Smooth muscle cell of the brain vasculature (primary cell): Measurements from ENCODE around the gene SDC1.
"Not testable (repeated sequence)": the region's sequence is repeated elsewhere in the genome, so short reads cannot be mapped to it uniquely, and the experiment has no call there.

ENCODE experiments used
- DNase-seq: peaks from one replicate; pipeline ENCODE4 v3.0.0-alpha.2; 2012; ENCODE audit warnings: low read depth, low spot score

SDC1 gene

DNA sequence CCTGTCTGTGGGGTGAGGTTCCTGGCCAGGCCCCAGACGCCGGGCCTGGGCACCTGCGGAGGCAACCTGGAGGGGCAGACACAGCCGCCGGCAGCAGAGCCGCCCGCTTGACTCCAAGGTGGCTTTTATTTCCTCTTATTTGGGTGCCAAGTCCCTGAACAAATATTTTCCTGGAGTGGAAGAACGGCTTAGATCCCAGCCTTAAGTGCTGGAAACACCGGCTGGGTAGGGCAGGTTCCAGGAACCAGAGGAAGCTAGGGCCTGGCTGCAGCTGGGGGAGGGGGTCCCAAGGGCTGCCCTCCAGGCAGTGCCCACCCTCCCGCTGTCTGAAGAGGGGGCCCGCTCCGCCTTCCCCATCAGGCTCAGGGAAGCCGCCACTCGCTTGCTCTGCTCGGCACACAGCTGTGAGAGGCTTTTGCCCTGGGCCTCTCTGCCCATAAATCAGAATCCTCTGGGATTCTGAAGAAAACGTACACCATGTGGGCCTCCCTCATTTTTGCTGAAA is 28.2 kb downstream of the SDC1 start:
- no peak for DNase-seq

DNA sequence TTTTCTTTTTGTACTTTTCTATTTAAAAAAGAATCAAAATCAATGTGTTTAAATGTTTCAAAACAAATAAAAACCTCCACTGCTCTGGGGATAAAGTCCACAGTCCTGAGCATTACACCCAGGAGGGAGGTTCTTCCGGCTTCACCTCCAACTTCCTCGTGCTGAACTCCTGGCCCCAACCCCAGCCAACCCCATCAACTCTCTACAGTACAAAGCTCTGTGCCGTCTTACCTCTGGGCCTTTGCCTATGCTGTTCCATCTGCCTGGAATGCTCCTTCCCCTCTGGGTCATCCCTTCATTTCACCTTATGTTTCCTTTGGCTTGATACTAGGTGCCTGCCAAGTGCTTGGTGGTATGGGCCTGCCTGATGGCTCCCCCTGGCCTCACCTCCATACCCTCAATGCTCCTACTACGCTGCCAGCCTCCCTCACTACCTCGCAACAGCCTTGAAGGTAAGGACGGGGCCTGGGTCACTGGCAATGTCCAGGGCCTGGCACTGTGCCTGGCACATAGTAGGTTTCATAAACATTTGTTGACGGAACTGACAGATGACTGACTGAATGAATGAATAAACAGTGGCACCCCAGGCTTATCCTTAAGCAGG is 28.8 kb downstream of the SDC1 start:
- no peak for DNase-seq

DNA sequence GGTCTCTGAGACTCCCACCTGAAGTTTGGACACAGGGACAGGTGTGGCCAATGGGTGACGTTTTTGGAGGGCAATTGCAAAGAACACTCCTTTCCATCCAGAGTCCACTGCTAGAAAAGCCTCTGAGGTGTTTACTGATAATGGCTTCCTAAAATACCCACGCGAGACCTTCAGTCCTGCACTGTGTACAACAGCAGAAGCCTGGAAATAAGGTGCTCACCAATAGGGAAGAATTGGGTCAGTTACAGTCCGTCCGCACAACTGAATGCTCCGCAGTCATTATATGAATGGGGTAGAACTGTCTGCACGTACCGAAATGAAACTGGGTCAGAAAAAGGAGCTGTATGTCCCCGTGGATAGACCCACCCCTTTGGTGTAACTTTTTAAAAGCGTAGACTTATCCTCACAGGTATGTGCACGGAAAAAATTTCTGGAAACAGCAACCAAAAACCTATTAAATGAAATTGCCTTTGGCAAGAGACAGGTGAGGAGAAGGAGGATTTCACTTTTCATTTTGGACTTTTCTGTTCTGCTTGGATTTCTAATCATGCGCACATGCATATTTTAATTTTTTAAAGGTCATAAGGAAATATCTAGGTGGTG is 29.4 kb downstream of the SDC1 start:
- no peak for DNase-seq

DNA sequence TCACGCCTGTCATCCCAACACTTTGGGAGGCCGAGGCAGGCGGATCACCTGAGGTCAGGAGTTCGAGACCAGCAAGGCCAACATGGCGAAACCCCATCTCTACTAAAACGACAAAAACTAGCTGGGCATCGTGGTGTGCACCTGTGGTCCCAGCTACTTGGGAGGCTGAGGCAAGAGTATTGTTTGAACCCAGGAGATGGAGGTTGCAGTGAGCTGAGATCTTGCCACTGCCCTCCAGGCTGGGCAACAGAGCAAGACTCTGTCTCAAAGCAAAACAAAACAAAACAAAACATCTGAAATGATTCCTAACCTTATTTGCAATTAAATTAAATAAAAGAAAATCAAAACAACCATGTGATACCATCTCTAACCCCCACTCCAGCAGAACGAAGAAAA is 29.9 kb downstream of the SDC1 start:
- not testable (repeated sequence) for DNase-seq

DNA sequence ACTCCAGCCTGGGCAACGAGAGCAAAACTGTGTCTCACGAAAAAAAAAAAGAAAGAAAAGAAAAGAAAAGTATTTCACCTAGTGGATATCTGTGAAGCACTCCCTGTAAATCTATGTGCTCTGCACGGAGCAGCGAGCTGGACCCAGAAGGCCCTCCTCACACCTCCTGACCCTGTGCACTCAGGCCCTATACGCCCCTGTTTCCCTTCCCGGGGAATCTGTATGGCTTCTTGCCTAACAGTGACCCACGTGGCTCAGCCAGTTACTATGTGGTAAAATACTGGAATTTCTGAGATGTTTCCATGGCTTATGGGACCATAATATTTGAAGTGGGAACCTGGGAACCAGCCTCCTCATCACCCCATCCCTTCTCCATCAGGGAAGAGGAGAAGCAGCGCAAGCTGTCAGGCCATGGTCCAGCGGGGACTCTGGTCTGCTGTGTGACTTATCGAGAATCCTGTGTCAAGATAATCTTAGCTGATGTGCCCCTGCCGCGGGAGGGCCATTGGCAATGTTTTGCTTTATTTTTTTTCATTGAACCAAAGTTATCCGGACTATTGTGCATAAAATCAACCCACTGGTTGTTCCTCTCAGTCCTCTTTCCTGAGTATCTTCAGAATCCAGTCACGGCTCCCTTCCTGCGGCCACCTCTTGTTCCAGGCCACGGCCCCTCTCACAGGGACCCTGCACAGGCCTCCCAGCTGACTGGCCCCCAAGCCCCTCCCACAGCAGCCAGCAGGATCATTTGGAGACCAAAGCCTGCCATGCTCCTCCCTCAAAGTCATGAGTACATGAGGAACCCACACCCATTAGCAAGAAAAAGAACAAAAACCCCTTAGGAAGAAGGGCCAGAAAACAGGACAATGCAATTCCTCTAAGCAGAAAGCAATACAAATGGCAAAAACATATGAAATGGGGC is 30.6 kb downstream of the SDC1 start:
- no peak for DNase-seq

DNA sequence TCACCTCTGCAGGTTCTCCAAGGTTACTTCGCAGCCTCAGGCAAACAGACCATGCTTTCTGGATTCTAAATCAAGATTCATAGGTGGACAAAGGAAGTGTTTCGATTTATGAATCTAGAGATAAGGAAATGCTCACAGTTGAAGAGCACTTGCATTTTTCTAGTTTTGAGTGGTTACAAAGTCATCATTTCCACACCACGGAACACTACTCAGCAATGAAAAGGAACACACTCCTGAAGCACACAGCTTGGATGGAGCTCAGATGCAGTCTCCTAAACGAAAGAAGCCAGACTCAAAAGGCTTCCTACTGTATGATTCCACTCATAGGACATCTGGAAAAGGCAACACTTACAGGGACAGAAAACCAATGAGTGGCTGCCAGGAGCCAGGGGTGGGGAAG is 31.7 kb downstream of the SDC1 start:
- DNase-seq, result no peak

DNA sequence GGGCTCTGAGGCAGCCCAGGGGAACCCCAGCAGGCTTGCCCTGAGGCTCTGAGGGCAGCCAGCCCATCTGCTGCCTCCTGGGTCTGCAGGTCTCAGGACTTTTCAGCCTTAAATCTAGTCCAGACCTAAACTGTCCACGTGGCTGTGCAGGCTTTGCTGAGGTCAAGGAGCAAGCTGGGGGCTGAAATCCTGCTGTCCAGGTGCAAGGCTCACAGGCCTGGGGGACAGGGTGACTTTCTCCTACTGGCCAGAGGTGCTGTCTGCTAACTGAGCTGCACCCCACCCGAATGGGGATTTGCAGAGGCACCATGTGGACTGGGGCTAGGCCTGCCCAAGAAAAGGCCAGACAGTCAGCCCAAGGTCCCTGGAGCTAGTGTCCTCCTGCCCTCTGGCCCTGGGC is 32.1 kb downstream of the SDC1 start:
- DNase-seq, result no peak

DNA sequence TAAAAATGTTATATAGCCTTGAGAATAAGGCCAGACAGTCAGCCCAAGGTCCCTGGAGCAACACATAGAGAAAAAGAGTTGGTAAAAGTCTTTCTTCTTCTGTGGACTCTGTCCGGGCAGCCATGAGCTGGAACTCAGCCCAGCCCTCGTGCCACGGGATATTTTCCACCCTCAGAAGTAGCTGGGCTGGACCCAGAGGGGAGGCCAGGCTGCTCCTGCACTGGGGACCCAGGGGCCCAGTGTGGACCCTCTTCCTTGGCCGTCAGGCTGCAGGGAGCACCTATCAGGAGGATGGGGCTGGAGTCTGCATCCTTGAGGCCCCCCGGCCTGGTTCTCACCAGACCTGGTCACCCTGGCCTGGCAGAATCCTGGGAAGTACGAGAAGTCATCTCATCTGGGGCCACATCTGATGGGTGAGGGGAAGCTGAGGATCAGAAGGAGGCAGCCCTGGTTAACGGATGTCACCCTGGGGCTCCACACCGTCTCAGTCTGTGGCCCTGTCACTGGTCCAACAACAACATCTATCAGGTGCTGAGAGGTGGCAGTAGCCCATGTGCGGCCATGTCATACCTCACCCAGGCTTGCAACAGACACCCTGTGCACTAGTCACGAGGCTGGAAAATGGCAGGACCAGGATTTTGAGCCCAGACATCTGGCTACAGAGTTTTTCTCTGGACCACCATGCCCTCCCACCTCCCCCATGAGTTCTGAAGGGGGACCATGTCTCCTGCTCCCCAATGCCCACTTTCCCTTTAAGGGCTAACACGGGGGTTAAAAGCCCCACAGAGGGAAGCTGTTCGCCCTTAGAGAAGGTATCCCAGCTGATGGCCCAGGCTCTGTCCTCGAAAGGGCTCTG is 33.0 kb downstream of the SDC1 start:
- no peak for DNase-seq

DNA sequence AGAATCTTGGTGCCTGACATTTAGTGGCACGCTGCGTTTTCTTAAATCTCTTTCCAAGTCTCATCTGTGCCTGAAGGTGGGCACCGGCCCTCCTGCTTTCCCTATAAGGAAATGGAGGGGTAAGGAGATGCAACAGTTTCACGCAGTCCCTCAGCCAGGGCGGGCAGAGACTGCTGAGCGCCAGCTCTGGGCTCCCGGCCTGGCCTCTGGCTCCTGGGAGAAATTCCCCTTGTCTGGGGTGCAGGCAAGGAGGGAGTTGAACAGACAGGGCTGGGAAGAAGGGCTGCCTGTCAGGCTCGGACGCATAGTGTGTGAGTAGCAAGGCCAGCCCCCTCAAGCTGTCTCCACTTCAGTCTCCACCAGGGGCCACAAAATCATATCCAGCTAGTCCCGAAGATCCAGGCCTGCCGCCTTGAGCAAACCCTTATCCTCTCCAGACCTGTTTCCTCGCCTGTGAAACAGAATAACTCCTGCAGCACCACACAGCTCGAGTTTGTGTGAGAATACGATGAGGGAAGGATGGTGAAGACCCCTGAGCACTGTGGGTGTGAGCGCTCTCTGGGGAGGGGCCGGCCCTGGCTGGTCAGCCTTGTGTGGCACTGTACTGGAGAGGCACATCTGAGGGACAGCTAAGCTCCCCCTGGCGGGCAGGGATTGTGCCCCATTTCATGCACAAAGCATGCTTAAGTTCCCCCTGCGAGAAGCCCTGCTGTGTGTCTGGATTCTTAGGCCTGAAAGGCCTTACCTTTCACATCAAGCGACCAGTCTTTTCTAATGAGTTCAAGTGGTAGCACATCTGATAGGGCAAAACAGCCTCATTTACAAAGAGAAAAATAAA is 33.8 kb downstream of the SDC1 start:
- no peak for DNase-seq

DNA sequence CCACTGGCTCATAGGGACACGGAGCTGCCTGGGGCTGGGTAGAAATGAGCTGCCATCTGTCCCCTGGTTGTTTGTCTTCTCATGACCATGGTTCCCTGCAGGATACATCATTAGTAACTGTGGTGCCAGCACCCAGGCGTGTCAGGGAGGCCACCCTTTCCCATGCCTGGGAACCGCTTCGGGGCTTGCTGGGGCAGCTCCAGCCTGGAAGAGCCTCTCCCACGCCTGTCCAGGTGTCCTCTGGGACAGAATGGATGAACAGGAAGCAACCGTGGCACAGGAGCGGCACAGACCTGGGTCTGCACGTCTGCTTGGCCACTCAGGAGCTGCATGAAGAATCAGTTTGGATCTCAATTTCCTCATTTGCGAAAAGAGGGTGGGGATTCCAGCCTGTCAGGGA is 34.8 kb downstream of the SDC1 start:
- no peak for DNase-seq

DNA sequence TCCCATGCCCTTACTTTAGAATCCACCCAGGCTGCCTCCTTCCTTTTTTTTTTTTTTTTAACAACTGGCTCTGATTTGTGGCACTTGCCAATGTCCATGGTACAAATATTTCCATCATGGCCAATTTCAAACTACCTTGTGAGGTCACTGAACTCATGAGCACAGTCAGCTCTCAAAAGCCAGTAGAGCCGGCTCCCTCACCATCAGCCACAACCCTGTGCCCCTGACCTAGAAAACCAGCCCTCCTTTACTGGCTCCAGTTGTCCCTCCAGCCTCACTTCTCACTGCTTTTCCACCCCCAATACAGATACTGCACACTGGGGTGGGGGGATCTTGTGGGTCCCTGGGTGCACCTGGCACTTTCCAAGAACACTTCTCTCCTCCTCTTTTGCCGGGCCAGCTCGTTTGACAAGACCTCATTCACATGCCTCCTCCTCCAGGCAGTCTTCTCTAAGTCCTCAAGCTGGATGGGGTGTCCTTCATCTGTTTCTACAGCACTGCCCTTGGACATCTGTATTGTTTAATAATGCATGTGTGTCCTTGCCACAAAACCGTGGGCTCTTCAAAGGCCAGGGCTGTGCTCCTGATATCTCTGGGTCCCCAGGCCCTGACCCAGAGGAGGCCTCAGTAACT is 35.5 kb downstream of the SDC1 start:
- no peak for DNase-seq

DNA sequence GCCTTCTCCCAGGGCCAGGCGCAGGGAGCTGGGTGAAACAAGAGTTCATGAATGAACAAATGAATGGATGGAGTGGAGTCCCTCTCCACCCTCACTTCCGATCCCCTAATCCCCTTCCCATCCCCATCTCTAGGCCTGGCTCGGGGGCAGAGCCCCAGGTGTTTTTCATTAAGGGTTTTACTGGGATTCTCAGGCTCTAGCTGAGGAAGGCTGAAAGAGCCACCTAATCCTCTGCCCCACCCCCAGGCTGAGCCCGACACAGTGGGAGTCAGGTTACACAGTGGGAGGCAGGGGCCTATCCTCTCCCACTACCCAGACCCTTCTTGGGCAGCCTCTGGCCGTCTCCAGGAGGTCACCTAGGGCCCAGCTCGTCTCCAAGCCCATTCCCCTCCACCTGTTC is 36.1 kb downstream of the SDC1 start:
- DNase-seq, result no peak

DNA sequence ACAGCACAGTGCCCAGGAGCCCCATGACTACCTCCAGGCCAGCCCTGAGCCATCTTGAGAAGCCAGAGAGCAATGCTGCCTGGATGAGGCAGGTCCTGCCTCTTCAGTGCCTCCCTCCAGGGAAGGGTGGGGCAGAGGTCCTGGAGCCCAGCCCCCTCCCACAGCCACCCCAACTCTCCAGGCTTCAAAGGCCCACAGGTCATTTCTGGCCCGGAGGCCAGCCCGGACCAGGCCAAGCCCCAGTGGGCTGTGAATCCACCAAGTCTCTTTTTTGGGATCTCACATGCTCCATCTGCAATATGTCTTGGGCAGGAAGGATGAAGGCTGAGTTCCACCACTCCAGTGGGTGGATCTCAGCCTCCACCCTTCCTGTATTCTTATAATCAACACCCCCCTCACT is 36.7 kb downstream of the SDC1 start:
- DNase-seq, result no peak

DNA sequence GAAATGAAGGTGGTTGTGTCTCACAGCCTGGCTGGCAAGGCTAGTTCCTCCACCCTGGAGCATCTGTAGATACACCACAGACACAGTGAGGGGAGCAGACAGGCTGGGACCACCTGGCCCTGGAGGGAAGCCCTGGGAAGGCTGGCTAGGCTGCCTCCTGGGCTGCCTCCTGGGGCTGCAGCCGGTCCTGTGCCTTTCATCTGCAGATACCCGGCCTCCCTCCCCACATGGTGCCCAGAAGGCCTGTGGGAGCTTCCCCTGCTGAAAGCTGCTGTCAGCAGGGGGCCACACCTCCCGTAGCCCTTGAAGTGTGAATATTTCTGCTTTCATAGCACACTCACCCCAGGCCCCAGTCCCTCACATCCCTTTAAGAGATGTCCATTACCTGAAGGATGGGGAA is 37.6 kb downstream of the SDC1 start:
- DNase-seq, result no peak

DNA sequence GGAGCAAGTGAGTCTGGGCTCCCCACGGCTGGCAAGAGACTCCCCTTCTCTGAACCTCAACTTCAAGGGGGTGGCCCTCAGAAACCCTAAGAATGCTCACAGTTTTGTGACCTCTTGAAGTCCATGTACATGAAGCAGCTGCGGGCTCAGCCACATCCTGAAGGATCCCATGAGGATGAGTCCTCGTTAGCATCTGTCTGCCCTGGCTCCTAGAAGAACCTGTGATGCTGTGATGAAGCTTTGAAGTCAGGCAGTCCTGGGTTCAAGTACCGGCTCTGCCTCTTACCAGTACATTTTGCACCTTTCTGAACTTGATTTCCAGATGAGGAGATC is 38.1 kb downstream of the SDC1 start:
- DNase-seq, result no peak

DNA sequence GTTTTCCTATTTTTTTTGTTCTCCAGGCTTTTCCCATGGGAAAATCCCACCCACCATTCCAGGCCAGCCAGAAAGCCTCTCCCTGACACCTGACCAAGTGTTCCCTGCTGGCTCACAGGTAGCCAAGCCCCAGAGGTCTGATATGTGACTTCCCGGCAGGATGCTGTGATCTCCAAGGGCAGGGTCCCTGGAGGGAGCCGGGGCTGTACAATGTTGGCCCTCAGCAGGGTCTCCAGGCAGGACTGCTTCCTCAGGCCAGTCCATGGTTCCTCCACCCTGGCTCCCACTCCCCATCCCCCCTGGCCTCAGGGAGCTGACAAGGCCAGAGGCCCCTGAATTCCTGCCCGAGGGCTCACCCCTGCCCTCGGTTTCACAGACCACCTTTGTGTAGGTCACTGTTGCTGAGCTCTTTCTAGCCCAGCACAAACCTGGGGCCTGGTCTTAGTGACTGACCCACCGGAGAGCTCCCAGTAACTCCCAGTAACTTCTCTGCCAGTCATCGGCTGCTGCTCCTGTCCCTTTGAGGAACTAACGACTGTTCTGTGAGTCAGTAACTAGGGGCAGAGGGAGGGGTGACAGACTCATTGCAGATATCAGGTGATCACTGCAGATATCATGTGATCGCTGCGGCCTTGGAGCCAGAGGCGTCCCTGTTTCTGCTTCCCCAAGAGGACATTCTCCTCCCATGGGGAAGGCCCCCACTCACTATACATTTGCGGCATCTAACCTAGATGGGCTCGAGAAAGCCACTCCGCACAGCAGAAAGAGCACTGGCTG is 38.7 kb downstream of the SDC1 start:
- DNase-seq, result no peak

DNA sequence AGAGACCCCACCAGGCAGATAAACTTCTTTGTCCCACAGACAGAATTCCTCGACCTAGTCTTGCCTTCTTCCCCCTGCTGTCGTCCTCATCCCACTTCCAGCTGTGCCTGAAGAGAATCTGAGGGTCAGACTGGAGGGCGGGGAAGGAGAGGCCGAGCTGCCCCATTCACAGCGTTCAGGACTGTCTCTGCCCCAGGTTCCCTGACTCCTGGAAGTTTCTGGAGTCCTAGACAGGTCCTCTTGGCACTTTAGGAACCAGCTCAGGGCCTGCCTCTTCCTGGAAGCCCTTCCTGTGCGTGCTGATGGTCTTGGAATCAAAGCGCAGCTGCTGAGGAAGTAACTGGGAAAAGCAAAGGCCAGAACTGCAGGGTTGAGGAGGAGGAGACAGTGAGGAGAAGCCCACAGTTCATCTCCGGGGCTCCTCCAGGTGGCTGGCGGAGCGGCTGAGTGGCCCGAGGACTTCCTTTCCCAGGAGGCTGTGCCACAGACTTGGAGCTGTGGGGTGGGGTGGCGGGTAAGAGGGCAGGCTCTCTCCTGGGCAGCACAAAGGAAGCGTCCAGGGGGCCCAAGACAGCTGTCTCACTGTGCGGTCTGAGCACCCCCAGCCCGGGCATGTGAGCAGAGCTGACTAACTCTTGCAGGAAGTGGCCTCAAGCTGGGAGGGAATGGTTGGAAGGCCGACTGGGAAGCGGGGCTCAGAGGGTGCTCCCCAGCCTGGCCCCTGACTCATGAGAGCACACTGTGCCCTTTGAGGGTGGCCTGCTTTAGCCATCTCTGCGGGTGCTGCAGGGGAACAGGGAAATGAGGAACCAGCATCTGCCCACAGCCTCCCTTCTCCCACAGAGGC is 39.5 kb downstream of the SDC1 start:
- peak; percentile 73 for DNase-seq

DNA sequence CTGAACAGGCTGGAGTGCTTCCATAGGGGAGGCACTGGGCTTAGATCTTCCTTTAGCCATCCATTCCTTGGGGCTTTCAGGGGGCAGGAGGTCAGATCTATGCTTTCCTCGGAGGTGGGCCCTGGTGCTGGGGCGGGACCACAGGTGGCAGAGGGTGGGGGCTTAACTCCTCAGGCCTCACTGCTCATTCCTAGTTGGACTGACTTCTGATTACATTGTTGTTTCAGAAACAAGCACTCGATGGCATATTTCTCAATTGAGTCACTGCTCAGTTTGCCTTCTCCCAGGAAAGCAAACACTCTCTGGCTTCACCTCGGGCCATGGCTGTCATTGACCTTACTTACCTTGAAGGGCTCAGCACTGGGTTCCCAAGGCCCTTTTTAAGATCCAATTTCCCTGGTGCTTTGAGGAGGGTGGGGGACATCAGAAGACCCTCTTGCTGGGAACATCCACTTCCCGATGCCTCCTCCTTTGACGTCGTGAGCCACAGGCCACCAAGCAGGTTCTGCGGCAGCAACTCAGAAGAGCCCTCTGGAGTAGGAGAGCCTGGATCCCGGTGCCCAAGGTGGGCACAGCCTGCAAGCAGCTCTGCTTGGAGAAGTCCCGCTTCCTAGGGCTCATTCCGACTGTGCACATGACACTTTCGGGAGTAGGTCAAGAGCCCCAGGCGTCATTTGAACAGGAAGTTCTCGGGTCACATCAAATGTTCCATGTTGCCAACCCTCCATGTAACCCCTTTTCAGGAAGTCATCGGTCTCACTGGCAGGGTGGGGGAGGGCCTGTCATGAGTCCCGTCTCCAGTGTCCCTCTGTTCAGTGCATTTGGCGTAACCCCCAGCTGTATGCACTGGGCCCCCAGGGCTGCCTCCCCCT is 40.6 kb downstream of the SDC1 start:
- DNase-seq, result no peak
